Measurements from ENCODE around the gene GEMIN7. TPM values are rescaled to one million over a fixed set of nuclear protein-coding genes. Genes with fewer than 3 reads are reported as not detected.

The GEMIN7 gene
- total and polyA plus RNA-seq, 2 of the 13 experiments (the other 11 are each of a cell fraction or from before 2014, with no cell fraction given) = 24.1 to 30.6 TPM

DNA sequence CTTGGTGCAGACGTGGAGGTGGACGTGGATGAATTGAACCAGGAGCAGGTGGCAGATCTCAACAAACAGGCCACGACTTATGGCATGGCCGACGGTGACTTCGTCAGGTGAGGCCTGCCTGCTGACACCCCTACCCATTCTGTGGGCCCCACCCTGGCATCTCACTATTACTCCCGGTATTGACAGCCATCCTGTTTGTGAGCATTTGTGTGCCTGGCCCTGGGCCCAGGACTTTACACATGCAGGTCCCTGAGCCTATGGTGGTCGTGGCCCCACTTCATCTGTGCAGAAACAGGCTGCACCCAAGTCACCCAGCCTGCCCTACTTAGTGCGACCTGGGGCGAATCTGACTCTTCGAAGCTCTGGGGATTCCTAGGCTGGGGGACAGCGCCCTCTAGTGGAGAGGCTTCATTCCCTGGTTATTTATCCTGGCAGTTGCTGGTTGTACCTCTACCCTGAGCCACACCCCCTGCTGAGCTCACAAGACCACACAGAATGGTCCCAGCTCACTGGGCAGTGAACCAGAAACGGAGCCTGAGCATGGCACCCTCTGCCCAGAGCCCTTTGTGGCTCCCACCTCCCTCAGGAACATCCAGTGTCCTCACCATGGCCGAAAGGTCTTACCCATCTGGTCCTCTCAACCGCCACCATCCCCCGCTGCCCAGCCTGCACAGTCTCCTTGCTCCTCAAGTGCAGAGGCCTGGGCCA, 19.6 kb upstream of the GEMIN7 start (continued):
- no peak for TF ChIP-seq ATF6 (CRISPR knock-in tag; conservative IDR thresholded peaks at IDR 0.05)
- TF ChIP-seq DNMT3B (CRISPR knock-in tag; conservative IDR thresholded peaks at IDR 0.05) = no peak
- TF ChIP-seq RFXAP (CRISPR knock-in tag; IDR thresholded peaks at IDR 0.05; ENCODE audit: borderline replicate concordance) = no peak; the same call in 1 of the 2 replicates
- no peak for TF ChIP-seq ADNP (CRISPR knock-in tag; IDR thresholded peaks at IDR 0.05)
- TF ChIP-seq RELA (CRISPR knock-in tag; IDR thresholded peaks at IDR 0.05) = no peak
- TF ChIP-seq ZC3H13 (CRISPR knock-in tag; IDR thresholded peaks at IDR 0.05) = no peak
- TF ChIP-seq DMAP1 (CRISPR knock-in tag; IDR thresholded peaks at IDR 0.05) = no peak
- no peak for TF ChIP-seq JARID2 (CRISPR knock-in tag; IDR thresholded peaks at IDR 0.05; ENCODE audit: insufficient replicate concordance)
- TF ChIP-seq CBX1 (IDR thresholded peaks at IDR 0.05; ENCODE audit: low read depth) = no peak
- no peak for TF ChIP-seq ZBTB25 (CRISPR knock-in tag; IDR thresholded peaks at IDR 0.05)
- no peak for TF ChIP-seq KMT2B (CRISPR knock-in tag; IDR thresholded peaks at IDR 0.05)
- TF ChIP-seq HNRNPLL (IDR thresholded peaks at IDR 0.05; ENCODE audit: low read depth, low read length, poor library complexity, severe bottlenecking) = no peak
- TF ChIP-seq MXI1 (IDR thresholded peaks at IDR 0.05; ENCODE audit: borderline replicate concordance, low read depth, low read length) = 0 out of 3 replicates have a peak, but pooled peaks have one; percentile 30
- TF ChIP-seq, protein P1, sequence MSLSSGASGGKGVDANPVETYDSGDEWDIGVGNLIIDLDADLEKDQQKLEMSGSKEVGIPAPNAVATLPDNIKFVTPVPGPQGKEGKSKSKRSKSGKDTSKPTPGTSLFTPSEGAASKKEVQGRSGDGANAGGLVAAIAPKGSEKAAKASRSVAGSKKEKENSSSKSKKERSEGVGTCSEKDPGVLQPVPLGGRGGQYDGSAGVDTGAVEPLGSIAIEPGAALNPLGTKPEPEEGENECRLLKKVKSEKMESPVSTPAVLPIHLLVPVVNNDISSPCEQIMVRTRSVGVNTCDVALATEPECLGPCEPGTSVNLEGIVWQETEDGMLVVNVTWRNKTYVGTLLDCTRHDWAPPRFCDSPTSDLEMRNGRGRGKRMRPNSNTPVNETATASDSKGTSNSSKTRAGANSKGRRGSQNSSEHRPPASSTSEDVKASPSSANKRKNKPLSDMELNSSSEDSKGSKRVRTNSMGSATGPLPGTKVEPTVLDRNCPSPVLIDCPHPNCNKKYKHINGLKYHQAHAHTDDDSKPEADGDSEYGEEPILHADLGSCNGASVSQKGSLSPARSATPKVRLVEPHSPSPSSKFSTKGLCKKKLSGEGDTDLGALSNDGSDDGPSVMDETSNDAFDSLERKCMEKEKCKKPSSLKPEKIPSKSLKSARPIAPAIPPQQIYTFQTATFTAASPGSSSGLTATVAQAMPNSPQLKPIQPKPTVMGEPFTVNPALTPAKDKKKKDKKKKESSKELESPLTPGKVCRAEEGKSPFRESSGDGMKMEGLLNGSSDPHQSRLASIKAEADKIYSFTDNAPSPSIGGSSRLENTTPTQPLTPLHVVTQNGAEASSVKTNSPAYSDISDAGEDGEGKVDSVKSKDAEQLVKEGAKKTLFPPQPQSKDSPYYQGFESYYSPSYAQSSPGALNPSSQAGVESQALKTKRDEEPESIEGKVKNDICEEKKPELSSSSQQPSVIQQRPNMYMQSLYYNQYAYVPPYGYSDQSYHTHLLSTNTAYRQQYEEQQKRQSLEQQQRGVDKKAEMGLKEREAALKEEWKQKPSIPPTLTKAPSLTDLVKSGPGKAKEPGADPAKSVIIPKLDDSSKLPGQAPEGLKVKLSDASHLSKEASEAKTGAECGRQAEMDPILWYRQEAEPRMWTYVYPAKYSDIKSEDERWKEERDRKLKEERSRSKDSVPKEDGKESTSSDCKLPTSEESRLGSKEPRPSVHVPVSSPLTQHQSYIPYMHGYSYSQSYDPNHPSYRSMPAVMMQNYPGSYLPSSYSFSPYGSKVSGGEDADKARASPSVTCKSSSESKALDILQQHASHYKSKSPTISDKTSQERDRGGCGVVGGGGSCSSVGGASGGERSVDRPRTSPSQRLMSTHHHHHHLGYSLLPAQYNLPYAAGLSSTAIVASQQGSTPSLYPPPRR (CRISPR knock-in tag; IDR thresholded peaks at IDR 0.05; ENCODE audit: borderline replicate concordance) = no peak
- TF ChIP-seq MAZ (IDR thresholded peaks at IDR 0.05; ENCODE audit: borderline replicate concordance, low read depth, low read length) = 0 out of 2 replicates have a peak, but pooled peaks have one; percentile 19
- no peak for TF ChIP-seq MAZ (CRISPR knock-in tag; IDR thresholded peaks at IDR 0.05; ENCODE audit: low read depth)
- TF ChIP-seq, protein P2, sequence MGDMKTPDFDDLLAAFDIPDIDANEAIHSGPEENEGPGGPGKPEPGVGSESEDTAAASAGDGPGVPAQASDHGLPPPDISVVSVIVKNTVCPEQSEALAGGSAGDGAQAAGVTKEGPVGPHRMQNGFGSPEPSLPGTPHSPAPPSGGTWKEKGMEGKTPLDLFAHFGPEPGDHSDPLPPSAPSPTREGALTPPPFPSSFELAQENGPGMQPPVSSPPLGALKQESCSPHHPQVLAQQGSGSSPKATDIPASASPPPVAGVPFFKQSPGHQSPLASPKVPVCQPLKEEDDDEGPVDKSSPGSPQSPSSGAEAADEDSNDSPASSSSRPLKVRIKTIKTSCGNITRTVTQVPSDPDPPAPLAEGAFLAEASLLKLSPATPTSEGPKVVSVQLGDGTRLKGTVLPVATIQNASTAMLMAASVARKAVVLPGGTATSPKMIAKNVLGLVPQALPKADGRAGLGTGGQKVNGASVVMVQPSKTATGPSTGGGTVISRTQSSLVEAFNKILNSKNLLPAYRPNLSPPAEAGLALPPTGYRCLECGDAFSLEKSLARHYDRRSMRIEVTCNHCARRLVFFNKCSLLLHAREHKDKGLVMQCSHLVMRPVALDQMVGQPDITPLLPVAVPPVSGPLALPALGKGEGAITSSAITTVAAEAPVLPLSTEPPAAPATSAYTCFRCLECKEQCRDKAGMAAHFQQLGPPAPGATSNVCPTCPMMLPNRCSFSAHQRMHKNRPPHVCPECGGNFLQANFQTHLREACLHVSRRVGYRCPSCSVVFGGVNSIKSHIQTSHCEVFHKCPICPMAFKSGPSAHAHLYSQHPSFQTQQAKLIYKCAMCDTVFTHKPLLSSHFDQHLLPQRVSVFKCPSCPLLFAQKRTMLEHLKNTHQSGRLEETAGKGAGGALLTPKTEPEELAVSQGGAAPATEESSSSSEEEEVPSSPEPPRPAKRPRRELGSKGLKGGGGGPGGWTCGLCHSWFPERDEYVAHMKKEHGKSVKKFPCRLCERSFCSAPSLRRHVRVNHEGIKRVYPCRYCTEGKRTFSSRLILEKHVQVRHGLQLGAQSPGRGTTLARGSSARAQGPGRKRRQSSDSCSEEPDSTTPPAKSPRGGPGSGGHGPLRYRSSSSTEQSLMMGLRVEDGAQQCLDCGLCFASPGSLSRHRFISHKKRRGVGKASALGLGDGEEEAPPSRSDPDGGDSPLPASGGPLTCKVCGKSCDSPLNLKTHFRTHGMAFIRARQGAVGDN (CRISPR knock-in tag; IDR thresholded peaks at IDR 0.05) = peak; percentile 54
